Caco-2 (cell line): ENCODE data around the gene PSRC1. TPM values are rescaled to one million over a fixed set of nuclear protein-coding genes. Genes with fewer than 3 reads are reported as not detected.
A peak's percentile ranks its signal among the peaks of the same experiment; 100 is the strongest.

Experiments used
- BruUV-seq: library from RNA; stranded (reverse); fragments of 400-500 nt; replicated peaks from 2 replicates; lab custom pipeline; 2021; lab: Mats Ljungman, UMichigan
- CTCF ChIA-PET: fragments of 300-600 bp; sonication (Branson Sonifier 250); formaldehyde crosslinking; loops from one replicate; lab custom pipeline; 2022; ENCODE audit warnings: antibody characterized with exemption; lab: Charles Lee
- POLR2A ChIA-PET: fragments of 300-600 bp; sonication (Branson Sonifier 250); formaldehyde crosslinking; loops from one replicate; lab custom pipeline; 2022; ENCODE audit warnings: antibody characterized with exemption; lab: Charles Lee
- DNase-seq, 2 experiments: peaks; one replicate each; pipeline versions ENCODE4 v3.0.0 to v3.0.0-alpha.2; 2020 to 2022
- H3K27me3 ChIP-seq: replicated peaks from 2 replicates; pipeline ENCODE4 v1.6.0; 2011; ENCODE audit warnings: low read length; ENCODE audit not compliant: control insufficient read depth, insufficient read depth
- H3K36me3 ChIP-seq: 2 replicates; pipeline ENCODE4 v1.5.1; 2011; ENCODE audit warnings: low read length; ENCODE audit not compliant: control insufficient read depth, insufficient read depth
- H3K4me1 ChIP-seq: fragments of 250-450 bp; sonication (Bioruptor Pico); 2 replicates; pipeline ENCODE4 v1.5.1; 2020; ENCODE audit warnings: mild to moderate bottlenecking
- H3K4me3 ChIP-seq: 2 replicates; pipeline ENCODE4 v1.5.1; 2011; ENCODE audit warnings: low read depth, mild to moderate bottlenecking, control low read depth, low read length
- H3K9me3 ChIP-seq: fragments of 250-450 bp; sonication (Bioruptor Pico); 2 replicates; pipeline ENCODE4 v1.5.1; 2020; ENCODE audit warnings: mild to moderate bottlenecking, moderate library complexity
- H3K27ac Mint-ChIP-seq: one replicate; pipeline ENCODE4 v1.8.0; 2022; ENCODE audit warnings: mixed read lengths; ENCODE audit not compliant: unreplicated experiment
- H3K27me3 Mint-ChIP-seq: one replicate; pipeline ENCODE4 v1.8.0; 2022; ENCODE audit warnings: mixed read lengths; ENCODE audit not compliant: insufficient read depth, unreplicated experiment
- H3K36me3 Mint-ChIP-seq: one replicate; pipeline ENCODE4 v1.8.0; 2022; ENCODE audit warnings: mild to moderate bottlenecking, mixed read lengths; ENCODE audit not compliant: insufficient read depth, unreplicated experiment
- H3K4me1 Mint-ChIP-seq: one replicate; pipeline ENCODE4 v1.8.0; 2022; ENCODE audit warnings: low read depth, mixed read lengths; ENCODE audit not compliant: unreplicated experiment
- H3K4me3 Mint-ChIP-seq: one replicate; pipeline ENCODE4 v1.8.0; 2022; ENCODE audit warnings: mild to moderate bottlenecking, moderate library complexity, mixed read lengths; ENCODE audit not compliant: unreplicated experiment
- H3K9me3 Mint-ChIP-seq: one replicate; pipeline ENCODE4 v1.8.0; 2022; ENCODE audit warnings: mixed read lengths; ENCODE audit not compliant: unreplicated experiment
- intact Hi-C: fragments of 100-400 bp; cut with micrococcal nuclease; formaldehyde crosslinking; loops from one replicate; pipeline ENCODE4 v1.10.0; 2022; ENCODE audit not compliant: unreplicated experiment
- total RNA-seq: library from RNA; stranded (reverse); gene quantifications from 2 replicates; pipeline ENCODE4 v1.2.3, GENCODE V29; 2022
- TF ChIP-seq, protein P1 (sequence below), 2 experiments: fragments of 200-600 bp in 1 of 2; IDR thresholded peaks; 1 replicate in 1 of 2; 2 replicates in 1 of 2; pipeline versions ENCODE4 v1.5.1 to v1.8.0; 2011 to 2022; ENCODE audit warnings: antibody characterized with exemption in 1 of 2, control low read depth in 1 of 2, inconsistent platforms in 1 of 2, low read depth in 1 of 2, low read length in 1 of 2, mild to moderate bottlenecking in 1 of 2, moderate library complexity in 1 of 2; ENCODE audit not compliant: insufficient read depth in 1 of 2, severe bottlenecking in 1 of 2, unreplicated experiment in 1 of 2

PSRC1 gene
- total RNA-seq, 1 experiment from 2014 or later = 24.9 TPM

DNA sequence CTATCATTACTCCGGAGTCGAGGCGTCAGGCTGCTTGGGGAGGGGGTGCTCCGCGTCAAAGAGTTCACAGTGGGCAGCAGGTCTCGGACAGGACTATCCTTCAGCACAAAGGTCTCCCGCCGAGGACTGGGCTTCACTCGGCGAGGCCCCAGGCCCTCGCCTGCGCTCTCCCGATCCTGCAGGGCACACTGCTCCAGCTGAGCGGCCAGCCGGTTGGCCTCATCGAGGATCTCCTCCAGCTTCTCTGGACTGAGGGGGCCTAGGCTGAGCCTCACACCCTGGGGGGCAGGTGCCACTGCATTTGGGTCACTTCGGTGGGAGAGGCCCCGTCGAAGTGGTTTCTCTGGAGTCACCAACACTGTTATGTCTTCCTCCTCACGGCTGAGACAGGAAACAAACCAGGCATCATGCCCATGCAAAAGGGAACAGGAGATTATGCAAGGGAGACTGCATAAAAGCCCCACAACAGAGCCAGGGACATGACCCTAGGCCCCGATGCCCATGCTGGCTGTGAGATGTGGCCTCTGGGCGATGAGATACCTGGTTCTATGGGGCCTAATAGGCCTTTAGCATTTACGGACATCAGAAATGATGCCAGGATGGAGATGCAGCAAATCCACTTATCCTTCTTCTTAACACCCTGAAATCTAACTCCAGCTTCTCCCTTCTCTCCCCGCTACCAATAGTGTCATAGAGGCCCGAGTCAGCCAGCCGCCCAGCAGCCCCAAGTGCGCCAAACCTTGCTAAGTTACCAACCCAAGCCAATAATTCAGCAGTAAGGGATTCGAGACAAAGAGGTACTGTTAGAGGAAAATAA is 1.1 kb downstream of the PSRC1 start:
- Histone ChIP-seq H3K4me3 (peak overlapping the region; percentile 61), H3K36me3 (no peaks in the 10 kb centered on the region), H3K4me1 (peaks cover 15% of the 10 kb centered on the region), H3K27me3 (no peaks in the 10 kb centered on the region), H3K9me3 (no peaks in the 10 kb centered on the region)
- DNase-seq = no peak
- CTCF ChIA-PET = interaction anchor here (1.3 kb wide), 1 partner anchor 89 kb away, joined by 3 read pairs; no protein-coding TSS in a partner anchor
- no peaks in the 10 kb centered on the region for H3K4me1 Mint-ChIP-seq
- TF ChIP-seq, protein P1, sequence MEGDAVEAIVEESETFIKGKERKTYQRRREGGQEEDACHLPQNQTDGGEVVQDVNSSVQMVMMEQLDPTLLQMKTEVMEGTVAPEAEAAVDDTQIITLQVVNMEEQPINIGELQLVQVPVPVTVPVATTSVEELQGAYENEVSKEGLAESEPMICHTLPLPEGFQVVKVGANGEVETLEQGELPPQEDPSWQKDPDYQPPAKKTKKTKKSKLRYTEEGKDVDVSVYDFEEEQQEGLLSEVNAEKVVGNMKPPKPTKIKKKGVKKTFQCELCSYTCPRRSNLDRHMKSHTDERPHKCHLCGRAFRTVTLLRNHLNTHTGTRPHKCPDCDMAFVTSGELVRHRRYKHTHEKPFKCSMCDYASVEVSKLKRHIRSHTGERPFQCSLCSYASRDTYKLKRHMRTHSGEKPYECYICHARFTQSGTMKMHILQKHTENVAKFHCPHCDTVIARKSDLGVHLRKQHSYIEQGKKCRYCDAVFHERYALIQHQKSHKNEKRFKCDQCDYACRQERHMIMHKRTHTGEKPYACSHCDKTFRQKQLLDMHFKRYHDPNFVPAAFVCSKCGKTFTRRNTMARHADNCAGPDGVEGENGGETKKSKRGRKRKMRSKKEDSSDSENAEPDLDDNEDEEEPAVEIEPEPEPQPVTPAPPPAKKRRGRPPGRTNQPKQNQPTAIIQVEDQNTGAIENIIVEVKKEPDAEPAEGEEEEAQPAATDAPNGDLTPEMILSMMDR (IDR thresholded peaks at IDR 0.05; ENCODE audit: insufficient read depth in 1 of 2, low read depth in 1 of 2, low read length in 1 of 2, severe bottlenecking in 1 of 2, unreplicated experiment in 1 of 2) = no peak
- H3K4me3 Mint-ChIP-seq = peak overlapping the region; percentile 93
- POLR2A ChIA-PET = no interaction called here
- H3K9me3 Mint-ChIP-seq = no peaks in the 10 kb centered on the region
- H3K27me3 Mint-ChIP-seq = no peaks in the 10 kb centered on the region
- no peaks in the 10 kb centered on the region for H3K36me3 Mint-ChIP-seq
- H3K27ac Mint-ChIP-seq = no peak overlapping the region
- BruUV-seq = no TSS peak
- intact Hi-C loops = no loop called here

DNA sequence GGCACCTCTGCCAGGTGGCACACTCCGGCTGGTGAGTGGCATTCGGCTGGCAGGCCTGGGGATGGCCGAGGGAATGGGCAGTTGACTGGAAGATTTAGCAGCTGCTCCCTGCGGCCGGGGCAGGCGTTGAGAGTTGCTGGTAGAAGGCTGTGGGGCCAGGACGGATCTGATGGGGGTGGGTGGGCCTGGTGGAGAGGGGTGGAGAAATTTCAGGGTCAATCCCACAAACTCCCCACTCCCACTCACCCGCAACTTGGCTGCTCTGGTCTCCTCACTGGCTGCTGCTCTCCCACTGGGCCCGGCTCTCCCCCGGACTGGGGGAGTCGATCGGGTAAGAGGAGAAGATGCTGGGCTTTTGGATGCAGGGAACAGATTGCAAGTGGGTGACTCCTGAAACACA is 2.1 kb downstream of the PSRC1 start:
- H3K27me3 Mint-ChIP-seq = no peaks in the 10 kb centered on the region
- Histone ChIP-seq H3K36me3 (no peaks in the 10 kb centered on the region), H3K4me1 (peaks cover 16% of the 10 kb centered on the region), H3K9me3 (no peaks in the 10 kb centered on the region), H3K27me3 (no peaks in the 10 kb centered on the region), H3K4me3 (no peak overlapping the region)
- BruUV-seq = no TSS peak
- H3K36me3 Mint-ChIP-seq = no peaks in the 10 kb centered on the region
- TF ChIP-seq, protein P1 (IDR thresholded peaks at IDR 0.05; ENCODE audit: insufficient read depth in 1 of 2, low read depth in 1 of 2, low read length in 1 of 2, severe bottlenecking in 1 of 2, unreplicated experiment in 1 of 2) = no peak
- no peak overlapping the region for H3K27ac Mint-ChIP-seq
- intact Hi-C loops = no loop called here
- DNase-seq = no peak
- ChIA-PET POLR2A (no interaction called here), CTCF (no interaction called here)
- H3K4me1 Mint-ChIP-seq = peaks cover under 1% of the 10 kb centered on the region
- H3K4me3 Mint-ChIP-seq = no peak overlapping the region
- no peaks in the 10 kb centered on the region for H3K9me3 Mint-ChIP-seq

DNA sequence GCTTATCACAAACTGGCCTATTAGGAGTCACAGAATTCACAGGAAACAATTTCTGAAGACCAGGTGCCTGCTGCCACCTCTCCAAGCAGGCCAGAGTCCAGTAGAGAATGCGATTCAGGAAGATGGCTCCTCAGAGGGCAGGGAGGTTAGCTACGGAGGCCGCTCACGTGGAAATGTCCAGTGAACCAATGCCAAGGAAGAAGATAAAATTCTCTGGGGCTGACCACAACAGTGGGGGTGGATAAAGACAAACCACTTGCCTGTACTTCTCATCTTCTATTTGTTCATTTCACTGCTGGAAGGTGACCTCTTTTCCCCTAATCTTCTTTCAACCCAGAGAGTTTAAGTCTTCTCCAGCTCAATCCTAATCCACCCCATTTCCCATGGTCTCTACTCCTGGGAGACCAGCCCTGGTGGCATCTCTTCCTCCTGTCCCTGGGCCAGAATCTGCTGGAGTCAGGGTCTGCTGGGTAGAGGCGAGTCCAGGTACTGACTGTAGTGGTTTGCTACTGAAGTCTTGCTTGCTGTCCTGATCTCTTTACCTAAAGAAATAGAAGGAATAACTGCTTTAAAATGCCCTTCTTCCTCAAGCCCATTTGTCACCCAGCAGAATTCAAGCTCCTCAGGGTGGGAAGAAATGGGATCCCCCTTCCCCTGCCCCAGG is 3.2 kb downstream of the PSRC1 start:
- no peak overlapping the region for H3K27ac Mint-ChIP-seq
- TF ChIP-seq, protein P1 (IDR thresholded peaks at IDR 0.05; ENCODE audit: insufficient read depth in 1 of 2, low read depth in 1 of 2, low read length in 1 of 2, severe bottlenecking in 1 of 2, unreplicated experiment in 1 of 2) = no peak
- H3K27me3 Mint-ChIP-seq = no peaks in the 10 kb centered on the region
- H3K4me1 Mint-ChIP-seq = peaks cover 11% of the 10 kb centered on the region
- Histone ChIP-seq H3K9me3 (no peaks in the 10 kb centered on the region), H3K4me1 (peaks cover 26% of the 10 kb centered on the region), H3K27me3 (no peaks in the 10 kb centered on the region), H3K36me3 (no peaks in the 10 kb centered on the region), H3K4me3 (no peak overlapping the region)
- BruUV-seq = TSS peak; percentile 19
- no peak for DNase-seq
- H3K9me3 Mint-ChIP-seq = no peaks in the 10 kb centered on the region
- CTCF ChIA-PET = interaction anchor here (0.6 kb wide), 1 partner anchor 76 kb away, joined by 3 read pairs; no protein-coding TSS in a partner anchor
- peaks cover 8% of the 10 kb centered on the region for H3K36me3 Mint-ChIP-seq
- POLR2A ChIA-PET = no interaction called here
- H3K4me3 Mint-ChIP-seq = no peak overlapping the region
- intact Hi-C loops = no loop called here
